HG03460 (cell line): ENCODE results near the gene CCDC77.

Source experiments
- ATAC-seq: cut with Tn5 transposase; IDR thresholded peaks from one replicate; pipeline ENCODE4 v1.9.1; 2021; ENCODE audit not compliant: unreplicated experiment

Gene CCDC77

GRCh38 chr12:452667-453210, 51.3 kb downstream of the CCDC77 start:
- no peak for ATAC-seq

- no peak for ATAC-seq
These were observed 53.4 kb downstream of the CCDC77 start for GRCh38 chr12:454833-455232.

DNA sequence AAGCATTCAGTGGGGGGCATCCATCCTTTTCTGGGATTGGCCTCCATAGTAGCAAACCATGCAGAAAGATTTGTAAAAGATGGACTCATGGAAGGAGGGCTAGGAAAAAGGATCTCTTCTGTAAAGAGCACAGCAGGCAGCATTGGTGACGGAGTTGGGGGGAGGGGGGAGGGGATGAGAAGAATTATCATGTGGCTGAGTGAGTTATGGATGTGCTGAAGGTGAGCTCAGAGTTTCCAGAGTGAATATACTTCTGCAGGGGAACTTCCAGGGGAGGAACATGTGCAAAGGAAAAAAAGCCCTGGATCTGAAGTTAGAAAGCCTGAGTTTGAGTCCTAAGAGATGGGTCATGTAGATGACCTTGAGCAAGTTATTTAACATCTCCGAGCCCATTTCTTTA, 54.4 kb downstream of the CCDC77 start:
- no peak for ATAC-seq

DNA sequence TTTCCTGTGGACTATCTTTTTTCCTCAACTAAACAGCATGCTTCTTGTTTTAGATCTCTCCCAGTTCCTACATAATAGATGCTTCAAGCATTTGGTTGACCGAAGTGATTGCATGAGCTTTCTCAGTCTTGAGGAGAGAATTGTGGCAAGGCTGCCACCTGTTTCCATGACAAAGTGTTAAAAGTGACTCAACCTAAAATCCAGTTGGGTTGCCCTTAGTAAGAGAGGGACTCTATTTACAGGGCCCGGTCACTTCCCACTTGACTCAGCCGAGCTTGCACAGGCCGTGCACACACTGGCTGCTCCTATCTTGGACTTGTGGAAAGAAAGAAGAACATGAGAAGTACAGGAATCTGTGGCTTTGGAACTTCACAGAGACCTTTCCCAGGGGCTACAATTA, 56.2 kb downstream of the CCDC77 start:
- ATAC-seq: no peak

DNA sequence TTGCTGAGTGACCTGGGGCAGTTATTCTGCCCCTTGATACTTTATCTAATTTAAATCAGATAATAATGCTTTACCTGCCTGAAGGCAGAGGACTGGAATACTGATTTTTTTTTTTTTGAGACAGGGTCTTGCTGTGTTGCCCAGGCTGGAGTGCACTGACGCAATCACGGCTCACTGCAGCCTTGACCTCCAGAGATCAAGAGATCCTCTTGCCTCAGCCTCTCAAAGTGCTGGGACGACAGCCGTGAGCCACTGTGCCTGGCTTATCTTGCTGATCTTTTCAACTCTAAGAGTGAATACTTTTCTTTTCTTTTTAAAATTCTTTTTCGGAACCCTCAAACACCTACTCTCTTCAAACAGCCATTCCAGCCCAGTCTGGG, 57.6 kb downstream of the CCDC77 start:
- ATAC-seq: no peak

DNA sequence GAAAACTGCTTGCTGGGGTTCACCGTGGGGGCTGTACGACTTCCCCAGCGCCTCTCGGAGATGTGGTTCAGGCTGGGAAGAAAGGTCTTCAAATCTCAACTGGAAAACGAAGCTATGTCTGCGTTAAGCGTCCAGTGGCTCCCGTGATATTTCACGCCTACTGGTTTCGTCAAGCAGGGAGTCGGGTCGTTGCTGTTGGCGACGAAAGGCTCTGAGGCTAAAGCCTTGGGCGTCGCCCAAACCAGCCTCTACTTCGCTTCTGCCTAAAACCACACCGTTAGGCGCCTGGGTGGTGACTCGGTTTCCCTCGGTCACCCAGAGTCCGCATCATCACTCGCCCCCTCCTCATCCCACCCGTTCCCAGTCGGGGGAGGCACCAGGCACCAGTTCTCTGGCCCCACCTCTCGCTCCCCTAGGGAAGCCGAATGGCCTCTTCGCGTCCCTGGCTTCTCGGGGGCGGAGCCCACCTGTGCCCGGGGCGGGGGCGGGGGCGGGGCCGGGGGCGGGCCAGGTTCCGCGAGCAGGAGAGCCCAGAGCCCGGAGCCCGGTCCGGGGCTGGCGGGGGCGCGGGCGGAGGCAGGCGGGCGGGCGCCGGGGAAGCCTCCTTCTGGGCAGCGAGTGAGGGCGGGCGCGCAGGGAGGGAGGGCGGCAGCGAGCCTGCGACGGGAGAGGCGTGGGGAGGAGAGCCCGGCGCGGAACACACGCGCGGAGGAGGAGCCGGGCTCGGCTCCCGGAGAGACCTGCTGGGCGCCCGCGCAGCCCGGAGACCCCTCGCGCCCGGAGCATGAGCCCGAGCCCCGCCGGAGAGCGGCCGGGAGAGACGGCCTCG, 58.2 kb downstream of the CCDC77 start, which contains the start of gene B4GALNT3:
Gene B4GALNT3 (plus strand): TSS at position 510 of the 829 bp plus-strand sequence. CDS start 438 bp downstream, outside the sequence.
- no peak for ATAC-seq

DNA sequence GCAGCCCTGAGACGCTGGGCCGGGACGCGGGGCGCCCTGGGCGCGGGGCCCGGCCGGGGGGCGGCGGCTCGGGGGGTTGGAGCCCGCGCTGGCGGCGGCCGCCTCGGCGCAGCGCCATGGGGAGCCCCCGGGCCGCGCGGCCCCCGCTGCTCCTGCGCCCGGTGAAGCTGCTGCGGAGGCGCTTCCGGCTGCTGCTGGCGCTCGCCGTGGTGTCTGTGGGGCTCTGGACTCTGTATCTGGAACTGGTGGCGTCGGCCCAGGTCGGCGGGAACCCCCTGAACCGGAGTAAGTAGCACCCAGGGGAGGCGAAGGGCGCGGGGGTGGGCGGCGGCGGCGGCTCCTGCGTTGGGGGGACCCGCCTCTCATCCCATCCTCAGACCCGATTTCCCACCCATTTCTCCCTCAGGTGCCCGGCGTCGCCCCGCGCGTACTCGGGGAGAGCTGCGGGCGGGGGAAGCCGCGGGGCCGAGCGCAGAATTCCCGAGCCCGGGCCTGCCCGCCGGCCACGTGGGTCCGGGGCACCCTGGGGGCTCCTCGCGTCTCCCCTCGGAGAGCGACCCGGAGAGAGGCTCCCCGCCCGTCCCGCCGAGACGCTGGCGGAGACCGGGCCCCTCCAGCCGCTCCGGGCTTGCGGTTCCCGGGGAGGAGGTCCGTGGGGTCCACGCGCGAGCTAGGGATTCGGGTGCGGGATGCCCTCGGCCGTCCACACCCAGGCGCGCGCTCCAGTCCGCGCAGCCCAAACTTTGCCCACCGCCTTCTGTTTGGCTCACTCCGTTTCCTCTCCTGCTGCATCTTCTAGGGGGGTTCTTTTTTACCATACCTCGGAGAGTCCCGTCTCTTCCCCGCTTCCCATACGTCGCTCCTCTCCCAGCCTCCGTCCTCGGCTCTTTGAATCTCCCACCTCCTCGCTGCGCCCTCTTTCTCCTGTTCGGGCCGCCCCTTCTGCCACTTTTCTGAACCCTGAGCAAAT, 59.1 kb downstream of the CCDC77 start:
- no peak for ATAC-seq

DNA sequence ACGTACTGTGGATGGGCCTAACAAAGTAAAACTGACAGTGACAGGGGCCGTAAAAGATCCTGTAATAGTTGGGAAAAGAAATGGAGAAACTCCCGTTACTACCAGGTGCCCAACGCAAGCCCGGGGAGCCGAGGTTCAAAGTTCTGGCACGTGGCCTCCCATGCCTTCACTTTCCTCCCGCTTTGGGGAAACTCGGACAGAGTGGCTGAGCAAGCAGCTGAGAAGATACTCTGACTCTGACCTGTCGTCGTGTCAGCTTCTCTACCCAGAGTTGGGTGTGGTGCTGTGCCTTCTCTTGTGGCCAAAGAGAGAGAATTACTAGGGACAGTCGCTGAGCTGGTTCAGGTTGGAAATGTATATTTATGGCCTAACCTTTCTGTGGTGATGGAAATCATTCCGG, 60.0 kb downstream of the CCDC77 start:
- no peak for ATAC-seq

DNA sequence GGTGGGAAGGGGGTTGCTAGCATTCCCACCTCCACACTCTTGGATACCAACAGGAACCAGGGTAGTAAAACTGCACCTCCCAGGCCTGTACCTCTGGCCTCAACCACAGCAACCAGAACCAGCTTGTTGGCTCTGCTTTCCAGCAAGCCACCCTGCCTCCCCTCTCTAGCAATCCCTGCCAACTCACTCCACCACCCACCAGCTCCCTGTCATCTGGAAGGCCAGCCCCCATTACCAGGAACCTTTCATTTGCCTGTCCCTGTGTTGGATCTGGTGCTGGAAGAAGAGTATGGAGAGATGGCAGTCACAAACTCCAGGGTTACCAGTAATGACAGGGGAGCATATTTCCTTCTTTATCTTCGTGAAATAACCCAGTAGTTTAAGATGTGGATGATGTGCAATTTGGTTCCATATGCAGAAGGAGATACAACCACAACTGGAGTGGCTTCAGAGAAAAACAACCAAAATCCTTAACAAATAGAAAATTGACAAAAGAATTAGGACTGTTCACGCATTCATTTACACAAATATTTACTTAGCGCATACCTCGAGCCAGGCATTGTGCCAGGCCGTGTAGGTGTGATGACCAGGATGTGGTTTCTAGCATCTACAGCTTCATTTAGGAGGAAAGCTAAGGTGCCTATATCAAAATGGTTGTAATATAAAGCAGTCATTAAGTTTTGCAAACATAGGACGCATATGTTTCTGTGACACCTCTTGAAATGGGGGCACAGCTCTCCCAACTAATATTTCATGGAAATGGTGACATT, 61.7 kb downstream of the CCDC77 start:
- no peak for ATAC-seq

GRCh38 chr12:464484-465267, 63.2 kb downstream of the CCDC77 start:
- ATAC-seq: no peak

- no peak for ATAC-seq
These were observed 64.6 kb downstream of the CCDC77 start for GRCh38 chr12:466039-466438.

DNA sequence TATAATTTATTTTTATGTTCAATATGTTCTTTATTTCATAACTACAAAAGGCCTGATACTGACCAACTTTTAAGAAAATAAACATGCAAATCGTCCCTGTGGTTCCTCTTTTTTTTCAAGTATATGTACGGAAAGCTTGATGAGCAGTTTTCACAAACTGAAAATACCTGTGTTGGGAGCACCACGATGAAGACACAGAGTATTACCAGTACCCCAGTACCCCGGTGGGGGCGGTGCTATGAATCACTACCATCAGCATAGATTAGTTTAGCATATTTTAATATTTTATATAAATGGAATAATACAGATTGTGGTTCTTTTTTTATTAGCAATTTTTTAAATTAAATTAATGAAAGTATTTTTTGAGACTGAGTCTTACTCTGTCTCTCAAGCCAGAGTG, 65.3 kb downstream of the CCDC77 start:
- ATAC-seq: no peak

DNA sequence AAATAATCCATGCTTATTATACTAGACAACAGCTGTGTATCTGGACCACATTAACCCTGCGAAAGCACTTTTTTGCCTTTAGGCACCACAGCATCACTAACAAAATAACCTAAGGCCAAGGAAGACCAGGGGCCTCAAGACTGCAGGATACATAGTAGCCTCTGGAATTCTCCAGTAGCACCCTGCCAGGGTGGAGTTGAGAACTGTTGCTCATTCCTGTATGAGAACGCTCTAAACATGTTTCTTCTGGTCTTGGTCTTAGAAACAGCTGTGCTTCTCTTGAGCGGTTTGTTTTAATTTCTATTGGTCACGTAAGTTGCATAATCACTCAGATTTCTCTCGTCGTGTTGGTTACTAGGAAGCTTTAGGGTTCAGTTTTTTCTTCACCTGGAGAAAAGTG, 66.1 kb downstream of the CCDC77 start:
- ATAC-seq: no peak

- ATAC-seq: no peak
These were observed 67.4 kb downstream of the CCDC77 start for GRCh38 chr12:468671-469389.

GRCh38 chr12:470133-470532, 68.7 kb downstream of the CCDC77 start:
- no peak for ATAC-seq

DNA sequence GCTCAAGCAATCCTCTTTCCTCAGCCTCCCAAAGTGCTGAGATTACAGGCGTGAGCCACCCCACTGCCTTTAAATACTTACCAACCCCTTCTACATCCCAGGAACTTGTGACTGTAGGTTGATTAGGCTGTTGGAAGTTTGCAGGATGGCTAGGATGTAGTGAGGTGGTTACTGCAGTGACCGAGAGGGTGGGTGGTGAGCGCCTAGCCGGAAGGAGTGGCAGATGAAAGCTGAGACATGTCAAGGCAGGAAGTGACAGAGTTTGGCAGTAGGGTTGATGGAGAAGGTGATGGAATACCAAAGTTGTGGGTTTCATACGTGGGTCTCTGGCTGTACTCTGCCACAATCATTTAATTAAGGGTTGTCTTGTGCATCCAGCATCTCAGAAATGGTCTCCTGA, 71.8 kb downstream of the CCDC77 start:
- no peak for ATAC-seq

DNA sequence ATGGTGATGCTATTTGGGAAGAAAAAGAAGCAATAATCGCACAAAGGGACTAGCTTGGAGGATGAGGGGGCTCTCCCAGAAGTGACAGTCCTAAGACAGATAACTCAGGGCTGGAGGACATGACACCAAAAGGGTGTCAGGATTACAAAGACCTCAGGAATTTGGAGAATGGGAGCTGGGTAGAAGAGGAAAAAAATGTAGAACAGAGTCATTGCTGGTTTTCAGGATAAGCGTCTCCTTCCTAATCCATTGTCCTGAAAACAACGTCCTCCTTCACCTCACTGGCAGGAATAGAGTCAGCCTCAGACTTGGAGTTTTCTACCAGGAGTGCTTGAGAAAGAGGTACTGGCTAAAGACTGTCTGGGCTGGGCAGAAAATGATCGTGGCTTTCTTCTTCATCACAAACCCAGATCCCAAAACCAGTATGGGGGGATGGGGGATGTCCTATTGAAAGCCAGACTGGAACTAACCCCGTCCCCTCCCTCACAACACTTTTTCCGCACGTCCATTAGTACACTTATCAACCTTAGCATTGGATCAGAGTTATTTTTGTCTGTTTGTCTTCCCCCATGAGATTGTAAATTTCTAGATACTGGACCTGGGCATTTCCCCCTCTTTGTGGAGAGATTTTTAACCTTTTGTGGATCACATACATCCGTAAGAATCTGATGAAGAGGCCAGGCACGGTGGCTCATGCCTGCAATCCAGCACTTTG, 72.6 kb downstream of the CCDC77 start:
- no peak for ATAC-seq

DNA sequence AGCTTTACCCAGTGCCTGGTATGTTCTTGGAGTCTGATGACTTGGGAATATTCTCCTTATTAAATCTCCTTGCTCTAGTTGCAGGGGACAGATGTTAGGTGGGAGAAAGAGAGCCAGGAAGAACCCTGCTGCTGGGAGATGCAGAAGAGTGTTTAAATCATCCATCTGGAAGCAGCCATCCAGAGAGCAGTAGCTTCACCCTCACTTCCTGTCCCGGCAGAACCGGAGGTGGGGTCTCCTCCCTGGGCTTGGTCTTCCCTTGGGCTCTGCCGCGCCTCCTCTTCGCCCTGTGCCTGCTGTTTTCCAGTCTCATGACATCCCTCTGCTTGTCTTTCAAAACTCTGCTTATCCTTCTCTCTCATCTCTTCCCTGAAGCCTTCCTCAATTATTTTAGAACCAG, 73.8 kb downstream of the CCDC77 start:
- no peak for ATAC-seq

DNA sequence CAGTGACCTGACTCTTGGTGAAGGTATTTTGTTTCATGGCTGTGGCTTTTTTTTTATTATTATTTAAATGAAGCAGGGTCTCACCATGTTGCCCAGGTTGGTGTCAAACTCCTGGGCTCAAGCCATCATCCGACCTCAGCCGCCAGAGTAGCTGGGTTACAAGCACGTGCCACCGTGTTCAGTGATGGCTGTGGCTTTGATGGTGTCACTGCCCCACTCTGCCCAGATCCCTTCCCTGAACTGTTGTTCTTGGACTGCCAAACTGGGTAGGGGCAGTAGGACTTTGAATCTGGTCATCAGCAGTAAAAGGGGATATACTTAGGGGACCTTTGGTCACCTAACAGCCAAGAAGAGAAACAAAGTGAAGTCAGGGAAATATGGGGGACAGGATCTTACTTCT, 77.7 kb downstream of the CCDC77 start:
- ATAC-seq: no peak
